HG03571 (cell line): ENCODE measurements around the gene RHOD.

Experiments
- ATAC-seq: cut with Tn5 transposase; IDR thresholded peaks from one replicate; pipeline ENCODE4 v1.9.1; 2021; ENCODE audit not compliant: unreplicated experiment

RHOD gene

GRCh38 chr11:67031791-67032561 lies 24.7 kb upstream of the RHOD start:
- ATAC-seq, result no peak

DNA sequence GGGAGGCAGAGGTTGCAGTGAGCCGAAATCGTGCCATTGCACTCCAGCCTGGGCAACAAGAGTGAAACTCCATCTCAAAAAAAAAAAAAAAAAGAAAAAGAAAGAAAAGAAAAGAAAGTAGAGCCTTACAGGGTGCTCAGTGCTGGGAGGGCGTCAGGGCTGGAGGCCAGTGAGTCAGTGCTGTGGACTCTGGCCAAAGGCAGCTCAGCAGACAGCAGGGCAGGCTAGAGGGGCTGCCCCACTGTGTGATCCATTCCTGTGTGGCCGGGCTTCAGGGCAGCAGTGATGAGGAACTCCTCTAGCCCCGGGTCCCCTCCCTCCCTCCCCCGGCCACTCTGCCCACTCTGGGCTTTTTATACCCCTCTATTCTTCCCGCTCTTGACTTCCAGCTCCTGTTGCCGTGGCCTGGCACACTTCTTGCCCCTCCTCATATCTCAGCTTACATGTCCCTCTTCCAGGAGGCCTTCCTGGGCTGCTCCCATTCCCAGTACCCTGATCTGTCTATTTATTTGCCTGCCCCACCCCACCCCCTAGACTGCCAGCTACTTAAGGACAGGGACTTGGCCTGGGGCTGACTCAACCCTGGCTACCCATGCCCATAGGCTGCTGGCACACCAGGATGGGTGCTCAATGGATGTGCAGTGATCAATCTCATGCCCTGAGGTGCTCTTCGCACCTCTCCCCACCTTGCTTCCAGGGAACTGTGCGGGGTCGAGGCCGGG lies 23.7 kb upstream of the RHOD start:
- ATAC-seq, result no peak

GRCh38 chr11:67033661-67034166 lies 22.9 kb upstream of the RHOD start:
- no peak for ATAC-seq

GRCh38 chr11:67034350-67034749 lies 22.3 kb upstream of the RHOD start:
- ATAC-seq, result no peak

DNA sequence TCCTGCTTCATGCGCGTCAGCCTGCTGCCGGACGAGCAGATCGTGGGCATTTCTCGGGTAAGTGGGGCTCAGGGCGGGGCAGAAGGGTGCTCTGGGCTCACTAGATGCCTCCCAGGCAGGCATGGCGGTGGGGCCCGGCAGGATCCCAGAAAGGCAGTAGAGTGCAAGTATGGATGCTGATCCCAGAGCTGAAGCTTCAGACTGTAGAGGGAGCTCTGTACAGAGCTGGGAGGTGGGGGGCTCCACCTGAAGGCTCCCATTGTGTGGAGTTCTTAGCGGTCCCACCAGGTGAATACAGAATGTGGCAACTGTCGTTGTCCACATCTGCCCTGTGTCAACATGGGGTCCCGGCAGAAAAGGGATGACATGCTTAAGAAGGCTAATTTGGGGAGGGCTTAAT lies 16.5 kb upstream of the RHOD start:
- ATAC-seq, result no peak

DNA sequence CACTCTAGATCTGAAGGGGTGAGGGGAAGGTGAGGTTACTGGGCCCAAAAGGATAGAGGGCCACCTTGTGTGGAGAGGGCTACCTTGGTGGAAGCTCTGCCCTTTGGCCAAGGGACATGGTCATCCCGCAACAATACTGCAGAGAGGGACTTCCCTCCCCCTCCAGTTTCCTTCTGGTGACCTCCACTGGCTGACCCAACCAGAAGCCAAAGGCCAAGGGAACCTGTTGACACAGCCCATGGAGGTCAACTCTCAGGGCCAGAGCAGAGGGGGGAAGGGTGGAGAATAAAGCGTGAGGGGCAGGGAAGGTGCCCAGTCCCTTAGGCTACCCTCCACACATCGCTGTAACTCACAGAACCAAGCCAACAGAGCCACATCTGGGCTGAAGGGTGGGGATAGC lies 15.0 kb upstream of the RHOD start:
- no peak for ATAC-seq

- no peak for ATAC-seq
Measured at GRCh38 chr11:67043572-67044349, 12.9 kb upstream of the RHOD start.

GRCh38 chr11:67044496-67044895 lies 12.2 kb upstream of the RHOD start:
- no peak for ATAC-seq

GRCh38 chr11:67045314-67045713 lies 11.3 kb upstream of the RHOD start:
- no peak for ATAC-seq

GRCh38 chr11:67048515-67049130 lies 8.0 kb upstream of the RHOD start:
- no peak for ATAC-seq

DNA sequence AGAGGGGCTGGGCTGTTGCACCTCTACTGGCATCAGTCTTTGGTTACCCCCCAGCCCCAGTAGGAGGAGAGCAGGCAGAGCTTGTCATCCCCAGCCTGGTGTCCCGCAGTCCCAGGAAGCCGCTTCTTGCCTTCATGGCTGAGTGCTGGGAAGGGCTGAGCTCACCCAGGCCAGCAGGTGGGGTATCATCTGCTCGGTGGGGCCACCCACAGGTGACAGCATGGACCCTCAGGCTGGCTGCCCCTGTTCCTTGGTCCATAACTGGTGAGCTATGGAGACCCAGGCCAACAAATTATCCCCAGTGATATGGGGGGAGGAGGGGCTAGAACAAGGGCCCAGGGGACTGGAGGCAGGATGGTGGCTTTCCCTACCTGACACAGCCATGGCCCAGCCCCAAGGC lies 6.5 kb upstream of the RHOD start:
- no peak for ATAC-seq

- ATAC-seq, result no peak
Measured at GRCh38 chr11:67051180-67051893, 5.3 kb upstream of the RHOD start.

- ATAC-seq, result no peak
Measured at GRCh38 chr11:67051945-67052488, 4.6 kb upstream of the RHOD start.

DNA sequence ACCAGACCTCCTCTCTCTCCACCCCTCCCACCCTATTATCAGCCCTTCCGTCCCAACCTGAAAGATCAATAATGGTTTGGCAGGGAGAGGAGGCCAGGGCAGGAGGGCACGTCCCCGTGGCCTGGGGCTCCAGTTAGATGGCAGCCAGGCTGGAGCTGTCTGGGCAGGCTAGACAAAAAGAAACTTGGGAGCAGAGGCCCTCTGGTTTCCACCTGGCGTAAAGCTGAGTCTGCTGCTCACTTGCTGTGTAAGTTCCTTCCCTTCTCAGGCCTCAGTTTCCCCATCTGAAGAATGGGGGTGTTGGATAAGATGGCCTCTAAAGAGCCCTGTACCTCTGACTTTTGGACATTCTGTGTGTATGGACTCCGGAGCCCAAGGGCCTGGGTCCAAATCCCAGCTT lies 3.8 kb upstream of the RHOD start:
- ATAC-seq, result no peak

- ATAC-seq, result no peak
Measured at GRCh38 chr11:67053896-67054329, 2.7 kb upstream of the RHOD start.

DNA sequence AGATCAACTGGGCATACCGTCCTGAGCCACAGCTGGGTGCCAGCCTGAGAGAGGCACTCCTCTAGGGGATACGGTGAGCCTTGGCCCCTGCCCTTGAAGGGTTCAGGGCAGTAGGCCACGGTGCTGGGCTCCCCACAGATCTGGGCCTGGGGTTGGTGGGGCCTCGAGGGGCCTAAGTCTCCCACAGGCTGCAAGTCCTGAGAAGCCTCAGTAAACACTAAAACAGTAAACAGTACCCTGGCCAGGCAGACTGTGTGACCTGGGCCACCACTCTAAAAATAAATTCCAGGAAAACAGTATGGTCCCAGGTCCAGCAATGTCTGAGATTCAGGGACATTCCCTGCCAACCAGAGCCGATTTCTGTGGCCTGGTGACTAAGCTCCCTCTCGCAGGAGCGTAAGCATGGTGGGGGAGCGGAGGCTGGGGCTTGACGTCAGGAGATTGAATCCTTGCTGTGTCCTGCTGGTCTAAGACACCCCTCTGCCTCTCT lies 2.3 kb upstream of the RHOD start:
- no peak for ATAC-seq

GRCh38 chr11:67054836-67055523 lies 1.7 kb upstream of the RHOD start:
- no peak for ATAC-seq

- ATAC-seq, result no peak
Measured at GRCh38 chr11:67055812-67056211, 835 bp upstream of the RHOD start.

DNA sequence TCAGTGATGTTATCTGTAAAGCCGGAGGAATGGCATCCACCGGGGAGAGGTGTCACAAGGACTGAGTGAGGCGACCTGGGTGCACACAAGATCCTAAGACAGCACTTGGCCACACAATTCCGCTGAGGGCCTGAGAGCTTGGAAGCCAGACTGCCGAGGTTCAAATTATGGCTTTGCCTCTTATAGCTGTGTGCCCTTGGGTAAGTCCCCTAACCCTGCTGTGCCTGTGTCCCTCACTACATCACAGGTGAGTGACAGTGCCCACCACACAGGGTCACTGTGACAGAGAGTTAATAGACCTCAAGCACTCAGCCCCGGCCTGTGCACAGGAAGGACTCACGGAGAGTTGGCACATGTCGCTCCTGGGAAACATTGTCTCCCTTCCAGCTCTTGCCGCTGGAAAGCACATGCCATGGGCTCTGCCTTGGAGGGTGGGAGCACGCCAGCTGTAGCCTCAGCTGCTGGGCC lies 592 bp downstream of the RHOD start:
- ATAC-seq, result no peak
